PC-3 (cell line): ENCODE results near the gene DGKH. TPM values are rescaled to one million over a fixed set of nuclear protein-coding genes. Genes with fewer than 3 reads are reported as not detected.

Experiments used
- ATAC-seq: fragments of 200-7000 bp; cut with Tn5 transposase; 2 replicates; pipeline ENCODE4 v1.9.1; 2020; ENCODE audit warnings: mild to moderate bottlenecking, moderate library complexity
- BruUV-seq: library from RNA; stranded (reverse); fragments of 400-500 nt; replicated peaks from 2 replicates; lab custom pipeline; 2021; lab: Mats Ljungman, UMichigan
- CTCF ChIA-PET: fragments of 300-600 bp; sonication (Branson Sonifier 250); formaldehyde crosslinking; loops from one replicate; lab custom pipeline; 2022; ENCODE audit warnings: antibody characterized with exemption; lab: Charles Lee
- POLR2A ChIA-PET: fragments of 300-600 bp; sonication (Branson Sonifier 250); formaldehyde crosslinking; loops from one replicate; lab custom pipeline; 2022; ENCODE audit warnings: antibody characterized with exemption; ENCODE audit not compliant: unreplicated experiment; lab: Charles Lee
- DNase-seq: peaks from one replicate; pipeline ENCODE4 v3.0.0-alpha.2; 2015
- H2AFZ ChIP-seq: fragments of 300-600 bp; sonication (generic); 2 replicates; pipeline ENCODE4 v1.6.0; 2016; ENCODE audit warnings: antibody characterized with exemption, low read length
- H3F3A ChIP-seq: fragments of 300-600 bp; sonication (generic); one replicate; pipeline ENCODE4 v1.6.0; 2017; ENCODE audit warnings: antibody characterized with exemption, low read length, control low read depth, mild to moderate bottlenecking; ENCODE audit not compliant: unreplicated experiment
- H3K27ac ChIP-seq: fragments of 300-600 bp; sonication (generic); 2 replicates; pipeline ENCODE4 v1.5.1; 2016; ENCODE audit warnings: mild to moderate bottlenecking, low read length
- H3K27me3 ChIP-seq: fragments of 300-600 bp; sonication (generic); 2 replicates; pipeline ENCODE4 v1.6.1; 2016; ENCODE audit warnings: low read length, mixed read lengths
- H3K36me3 ChIP-seq: fragments of 300-600 bp; sonication (generic); 2 replicates; pipeline ENCODE4 v1.6.1; 2016; ENCODE audit warnings: low read depth, mixed run types, low read length, mixed read lengths
- H3K4me1 ChIP-seq: fragments of 300-600 bp; sonication (generic); 2 replicates; pipeline ENCODE4 v1.5.1; 2016; ENCODE audit warnings: low read length; ENCODE audit not compliant: insufficient read depth
- H3K4me2 ChIP-seq: fragments of 300-600 bp; sonication (generic); 2 replicates; pipeline ENCODE4 v1.6.0; 2016; ENCODE audit warnings: low read length
- H3K4me3 ChIP-seq: fragments of 300-600 bp; sonication (generic); 2 replicates; pipeline ENCODE4 v1.5.1; 2016; ENCODE audit warnings: mild to moderate bottlenecking, low read length, mixed read lengths
- H3K79me2 ChIP-seq: fragments of 300-600 bp; sonication (generic); 2 replicates; pipeline ENCODE4 v1.6.1; 2017; ENCODE audit warnings: low read length, mixed read lengths
- H3K9ac ChIP-seq: fragments of 300-600 bp; sonication (generic); 2 replicates; pipeline ENCODE4 v1.6.0; 2016; ENCODE audit warnings: mild to moderate bottlenecking, low read length
- H3K9me2 ChIP-seq: fragments of 300-600 bp; sonication (generic); replicated peaks from 2 replicates; pipeline ENCODE4 v1.6.1; 2016; ENCODE audit warnings: mixed run types, low read length, mixed read lengths
- H3K9me3 ChIP-seq: fragments of 300-600 bp; sonication (generic); 2 replicates; pipeline ENCODE4 v1.6.1; 2016; ENCODE audit warnings: low read length, mixed read lengths
- H4K20me1 ChIP-seq: fragments of 300-600 bp; sonication (generic); 2 replicates; pipeline ENCODE4 v1.6.1; 2016; ENCODE audit warnings: low read length, mixed read lengths
- CTCF ChIP-seq: fragments of 300-600 bp; sonication (generic); conservative IDR thresholded peaks from 2 replicates; pipeline ENCODE4 v1.5.1; 2017; ENCODE audit warnings: antibody characterized with exemption, low read depth, mild to moderate bottlenecking, low read length
- EZH2 ChIP-seq: fragments of 300-600 bp; sonication (generic); IDR thresholded peaks from one replicate; pipeline ENCODE4 v1.6.1; 2017; ENCODE audit warnings: antibody characterized with exemption, mild to moderate bottlenecking, low read length; ENCODE audit not compliant: unreplicated experiment
- EZH2phosphoT487 ChIP-seq: fragments of 300-600 bp; sonication (generic); IDR thresholded peaks from 2 replicates; pipeline ENCODE4 v1.6.1; 2018; ENCODE audit warnings: mild to moderate bottlenecking, antibody characterized with exemption, low read length, borderline replicate concordance
- intact Hi-C: fragments of 100-400 bp; cut with micrococcal nuclease; formaldehyde crosslinking; loops from 2 replicates; pipeline ENCODE4 v1.9.0; 2023
- total RNA-seq: library from RNA; depleted of rRNA; stranded (reverse); fragments of >200 nt; gene quantifications from 2 replicates; pipeline ENCODE4 v1.2.3, GENCODE V29; 2014

The DGKH gene
- total RNA-seq, 1 experiment from 2014 or later: 5.9 TPM

GRCh38 chr13:42168496-42168895 lies 120.0 kb downstream of the DGKH start:
- CTCF ChIA-PET: no interaction called here
- Histone ChIP-seq H3K9me2 (no peaks in the 10 kb centered on the region), H3F3A (no peaks in the 10 kb centered on the region), H3K79me2 (no peaks in the 10 kb centered on the region), H3K27ac (no peak overlapping the region), H3K27me3 (no peaks in the 10 kb centered on the region), H3K4me3 (no peak overlapping the region), H2AFZ (no peak overlapping the region), H4K20me1 (no peaks in the 10 kb centered on the region), H3K36me3 (no peaks in the 10 kb centered on the region; the same call in 1 of the 2 replicates), H3K4me1 (no peaks in the 10 kb centered on the region), H3K4me2 (no peak overlapping the region), H3K9ac (no peak overlapping the region), H3K9me3 (no peaks in the 10 kb centered on the region)
- BruUV-seq: no TSS peak
- POLR2A ChIA-PET: no interaction called here
- no peak for ATAC-seq
- no peak for TF ChIP-seq EZH2
- TF ChIP-seq CTCF: no peak
- TF ChIP-seq EZH2phosphoT487: no peak
- DNase-seq: no peak
- intact Hi-C loops: no loop called here

GRCh38 chr13:42170029-42170428 lies 121.6 kb downstream of the DGKH start:
- POLR2A ChIA-PET: no interaction called here
- H3K36me3 ChIP-seq: no peaks in the 10 kb centered on the region; the same call in 1 of the 2 replicates
- no peaks in the 10 kb centered on the region for H4K20me1 ChIP-seq
- ATAC-seq (no peak), DNase-seq (no peak)
- no TSS peak for BruUV-seq
- TF ChIP-seq CTCF (no peak), EZH2 (no peak), EZH2phosphoT487 (no peak)
- no peaks in the 10 kb centered on the region for H3K4me1 ChIP-seq
- no peaks in the 10 kb centered on the region for H3K27me3 ChIP-seq
- H2AFZ ChIP-seq: no peak overlapping the region
- CTCF ChIA-PET: no interaction called here
- H3K9ac ChIP-seq: no peak overlapping the region
- no peaks in the 10 kb centered on the region for H3K9me3 ChIP-seq
- H3K9me2 ChIP-seq: no peaks in the 10 kb centered on the region
- H3K4me2 ChIP-seq: no peak overlapping the region
- no peak overlapping the region for H3K4me3 ChIP-seq
- H3F3A ChIP-seq: no peaks in the 10 kb centered on the region
- no peaks in the 10 kb centered on the region for H3K79me2 ChIP-seq
- no peak overlapping the region for H3K27ac ChIP-seq
- intact Hi-C loops: no loop called here

GRCh38 chr13:42173789-42174343 lies 125.4 kb downstream of the DGKH start:
- Histone ChIP-seq H2AFZ (no peak overlapping the region), H3K36me3 (peaks cover 3% of the 10 kb centered on the region; the same call in 1 of the 2 replicates), H3K9me2 (no peaks in the 10 kb centered on the region), H3F3A (no peaks in the 10 kb centered on the region), H3K79me2 (no peaks in the 10 kb centered on the region), H3K9ac (no peak overlapping the region), H4K20me1 (no peaks in the 10 kb centered on the region), H3K9me3 (no peaks in the 10 kb centered on the region), H3K27me3 (no peaks in the 10 kb centered on the region), H3K4me2 (no peak overlapping the region), H3K27ac (no peak overlapping the region), H3K4me3 (no peak overlapping the region), H3K4me1 (no peaks in the 10 kb centered on the region)
- ATAC-seq (no peak), DNase-seq (no peak)
- no TSS peak for BruUV-seq
- ChIA-PET POLR2A (no interaction called here), CTCF (no interaction called here)
- intact Hi-C loops: no loop called here
- TF ChIP-seq CTCF: no peak
- no peak for TF ChIP-seq EZH2
- TF ChIP-seq EZH2phosphoT487: no peak
